Measurements from ENCODE around the gene CENPK.

The CENPK gene

DNA sequence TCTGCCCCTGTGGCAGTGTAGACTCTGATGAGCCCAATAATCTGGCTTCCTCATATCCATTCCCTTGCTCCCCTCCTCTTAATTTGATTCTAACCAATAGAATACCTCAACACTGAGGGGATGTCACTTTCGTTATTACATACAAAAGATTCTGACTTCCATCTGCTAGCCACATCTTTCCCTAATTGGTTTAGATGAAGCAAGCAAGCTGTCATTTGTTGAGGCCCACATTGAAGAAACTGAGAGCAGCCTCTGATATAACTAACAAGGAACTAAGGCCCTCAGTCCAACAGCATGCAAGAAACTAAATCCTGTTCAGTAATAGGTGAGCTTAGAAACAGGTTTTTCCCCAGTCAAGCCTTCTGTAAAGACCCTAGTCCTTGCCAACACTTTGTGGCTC lies 87.1 kb downstream of the CENPK start:
- TF ChIP-seq, protein P1, sequence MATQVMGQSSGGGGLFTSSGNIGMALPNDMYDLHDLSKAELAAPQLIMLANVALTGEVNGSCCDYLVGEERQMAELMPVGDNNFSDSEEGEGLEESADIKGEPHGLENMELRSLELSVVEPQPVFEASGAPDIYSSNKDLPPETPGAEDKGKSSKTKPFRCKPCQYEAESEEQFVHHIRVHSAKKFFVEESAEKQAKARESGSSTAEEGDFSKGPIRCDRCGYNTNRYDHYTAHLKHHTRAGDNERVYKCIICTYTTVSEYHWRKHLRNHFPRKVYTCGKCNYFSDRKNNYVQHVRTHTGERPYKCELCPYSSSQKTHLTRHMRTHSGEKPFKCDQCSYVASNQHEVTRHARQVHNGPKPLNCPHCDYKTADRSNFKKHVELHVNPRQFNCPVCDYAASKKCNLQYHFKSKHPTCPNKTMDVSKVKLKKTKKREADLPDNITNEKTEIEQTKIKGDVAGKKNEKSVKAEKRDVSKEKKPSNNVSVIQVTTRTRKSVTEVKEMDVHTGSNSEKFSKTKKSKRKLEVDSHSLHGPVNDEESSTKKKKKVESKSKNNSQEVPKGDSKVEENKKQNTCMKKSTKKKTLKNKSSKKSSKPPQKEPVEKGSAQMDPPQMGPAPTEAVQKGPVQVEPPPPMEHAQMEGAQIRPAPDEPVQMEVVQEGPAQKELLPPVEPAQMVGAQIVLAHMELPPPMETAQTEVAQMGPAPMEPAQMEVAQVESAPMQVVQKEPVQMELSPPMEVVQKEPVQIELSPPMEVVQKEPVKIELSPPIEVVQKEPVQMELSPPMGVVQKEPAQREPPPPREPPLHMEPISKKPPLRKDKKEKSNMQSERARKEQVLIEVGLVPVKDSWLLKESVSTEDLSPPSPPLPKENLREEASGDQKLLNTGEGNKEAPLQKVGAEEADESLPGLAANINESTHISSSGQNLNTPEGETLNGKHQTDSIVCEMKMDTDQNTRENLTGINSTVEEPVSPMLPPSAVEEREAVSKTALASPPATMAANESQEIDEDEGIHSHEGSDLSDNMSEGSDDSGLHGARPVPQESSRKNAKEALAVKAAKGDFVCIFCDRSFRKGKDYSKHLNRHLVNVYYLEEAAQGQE (IDR thresholded peaks at IDR 0.05; ENCODE audit: low read depth) = no peak
- TF ChIP-seq EP300 (IDR thresholded peaks at IDR 0.05; ENCODE audit: borderline replicate concordance) (no peak), YY1 (IDR thresholded peaks at IDR 0.05; ENCODE audit: low read depth) (no peak), ZBTB7A (IDR thresholded peaks at IDR 0.05; ENCODE audit: low read depth) (no peak), EGR1 (IDR thresholded peaks at IDR 0.05) (no peak), TAF1 (IDR thresholded peaks at IDR 0.05; ENCODE audit: low read depth) (no peak), TCF12 (IDR thresholded peaks at IDR 0.05; ENCODE audit: low read depth) (no peak), FOXM1 (IDR thresholded peaks at IDR 0.05; ENCODE audit: borderline replicate concordance, low read depth) (no peak)
- TF ChIP-seq, protein P2, sequence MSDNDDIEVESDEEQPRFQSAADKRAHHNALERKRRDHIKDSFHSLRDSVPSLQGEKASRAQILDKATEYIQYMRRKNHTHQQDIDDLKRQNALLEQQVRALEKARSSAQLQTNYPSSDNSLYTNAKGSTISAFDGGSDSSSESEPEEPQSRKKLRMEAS (IDR thresholded peaks at IDR 0.05) = no peak

GRCh38 chr5:65475336-65475735 lies 87.6 kb downstream of the CENPK start:
- TF ChIP-seq TEAD4 (IDR thresholded peaks at IDR 0.05) (no peak), TCF12 (IDR thresholded peaks at IDR 0.05; ENCODE audit: low read depth) (no peak), NFIC (IDR thresholded peaks at IDR 0.05) (no peak), FOXM1 (IDR thresholded peaks at IDR 0.05; ENCODE audit: borderline replicate concordance, low read depth) (no peak), TAF1 (IDR thresholded peaks at IDR 0.05; ENCODE audit: low read depth) (no peak), CEBPB (IDR thresholded peaks at IDR 0.05) (no peak), YY1 (IDR thresholded peaks at IDR 0.05; ENCODE audit: low read depth) (no peak), EP300 (IDR thresholded peaks at IDR 0.05; ENCODE audit: borderline replicate concordance) (no peak)
- TF ChIP-seq, protein P1 (IDR thresholded peaks at IDR 0.05; ENCODE audit: low read depth) = no peak
- TF ChIP-seq, protein P2 (IDR thresholded peaks at IDR 0.05) = no peak

DNA sequence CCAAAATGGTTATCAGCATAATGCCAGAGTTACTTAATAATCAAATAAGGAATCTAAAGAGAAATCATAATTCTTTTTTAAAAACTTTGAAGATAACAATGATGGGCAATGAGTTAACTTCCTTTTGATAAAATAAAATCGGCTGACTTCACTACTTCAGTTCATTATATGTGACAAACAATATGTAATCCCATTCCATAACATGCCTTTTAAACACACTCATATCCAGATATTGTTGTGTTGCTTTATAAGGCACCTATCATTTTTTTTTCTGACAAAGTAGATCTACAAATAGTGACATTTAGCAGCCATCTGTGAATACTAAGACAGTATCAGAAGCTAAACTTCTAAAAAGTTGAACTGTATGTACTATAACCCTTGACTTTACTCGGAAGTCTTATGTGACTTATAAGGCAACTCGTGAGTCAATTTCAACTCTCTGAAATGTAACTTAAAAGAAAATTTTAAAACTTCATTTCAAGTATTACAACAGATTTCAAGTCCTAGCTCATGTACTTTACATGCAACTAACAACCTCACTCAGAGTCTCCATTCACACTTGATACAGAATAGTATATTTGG lies 88.7 kb downstream of the CENPK start:
- no peak for TF ChIP-seq TEAD4 (IDR thresholded peaks at IDR 0.05)
- no peak for TF ChIP-seq USF1 (IDR thresholded peaks at IDR 0.05)
- TF ChIP-seq FOXM1 (IDR thresholded peaks at IDR 0.05; ENCODE audit: borderline replicate concordance, low read depth) = no peak
- no peak for TF ChIP-seq TAF1 (IDR thresholded peaks at IDR 0.05; ENCODE audit: low read depth)
- no peak for TF ChIP-seq NFIC (IDR thresholded peaks at IDR 0.05)
- no peak for TF ChIP-seq TCF12 (IDR thresholded peaks at IDR 0.05; ENCODE audit: low read depth)

- TF ChIP-seq, protein P2 (IDR thresholded peaks at IDR 0.05) = no peak
- no peak for TF ChIP-seq EP300 (IDR thresholded peaks at IDR 0.05; ENCODE audit: borderline replicate concordance)
- TF ChIP-seq NFIC (IDR thresholded peaks at IDR 0.05) = no peak
- TF ChIP-seq RAD21 (IDR thresholded peaks at IDR 0.05; ENCODE audit: low read depth) = no peak
- TF ChIP-seq, protein P1 (IDR thresholded peaks at IDR 0.05; ENCODE audit: low read depth) = no peak
- TF ChIP-seq CEBPB (IDR thresholded peaks at IDR 0.05) = no peak
These were observed 94.3 kb downstream of the CENPK start for GRCh38 chr5:65468633-65469032.

Measured in Ishikawa (cell line).